Skin of body (tissue), 2 donors: Measurements from ENCODE around the gene TAF1A. TPM values are rescaled to one million over a fixed set of nuclear protein-coding genes. Genes with fewer than 3 reads are reported as not detected.

Experiments
- DNase-seq: peaks from one replicate; lab custom pipeline; 2025; lab: John Stamatoyannopoulos, UW
- total RNA-seq: library from RNA; depleted of rRNA; stranded (reverse); fragments of >200 nt; gene quantifications from one replicate; pipeline ENCODE4 v1.2.3, GENCODE V29; 2014

Gene TAF1A
- total RNA-seq, 1 donor from 2014 or later = 11.1 TPM

DNA sequence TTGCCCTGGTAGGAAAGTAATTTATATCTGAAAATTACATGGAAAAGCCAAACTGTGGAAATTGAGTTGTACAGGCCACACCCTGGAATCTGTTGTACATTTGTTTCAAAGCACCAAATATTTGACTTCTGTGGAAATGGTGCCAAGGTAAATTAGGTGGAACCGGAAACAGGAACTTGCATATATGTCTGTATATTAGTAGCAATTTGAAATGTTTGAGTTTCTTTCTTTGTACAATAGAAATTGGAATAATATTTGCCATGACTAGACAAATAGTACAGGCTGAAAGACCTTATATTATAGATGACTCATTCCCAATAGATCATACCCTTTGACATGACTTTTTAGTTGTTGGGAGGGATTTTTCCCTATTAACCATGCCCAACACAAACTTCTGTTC lies 10.5 kb upstream of the TAF1A start:
- no peak for DNase-seq

DNA sequence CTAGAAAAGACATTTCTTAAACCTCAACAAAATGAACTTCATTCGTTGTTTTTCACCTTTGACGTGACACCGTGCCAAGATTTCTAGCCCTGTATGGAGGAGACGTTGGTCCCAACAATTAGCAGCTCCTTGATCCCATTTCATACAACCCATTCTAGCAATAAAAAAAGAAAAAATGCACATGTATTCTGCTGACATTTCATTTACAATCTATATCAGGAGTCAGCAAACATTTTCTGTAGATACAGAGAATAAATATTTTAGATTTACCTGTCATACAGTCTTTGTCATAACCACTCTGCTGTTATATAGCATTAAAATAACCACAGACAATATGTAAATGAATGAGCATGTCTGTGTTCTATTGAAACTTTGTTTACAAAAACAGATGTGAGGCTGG lies 7.0 kb upstream of the TAF1A start:
- no peak for DNase-seq

DNA sequence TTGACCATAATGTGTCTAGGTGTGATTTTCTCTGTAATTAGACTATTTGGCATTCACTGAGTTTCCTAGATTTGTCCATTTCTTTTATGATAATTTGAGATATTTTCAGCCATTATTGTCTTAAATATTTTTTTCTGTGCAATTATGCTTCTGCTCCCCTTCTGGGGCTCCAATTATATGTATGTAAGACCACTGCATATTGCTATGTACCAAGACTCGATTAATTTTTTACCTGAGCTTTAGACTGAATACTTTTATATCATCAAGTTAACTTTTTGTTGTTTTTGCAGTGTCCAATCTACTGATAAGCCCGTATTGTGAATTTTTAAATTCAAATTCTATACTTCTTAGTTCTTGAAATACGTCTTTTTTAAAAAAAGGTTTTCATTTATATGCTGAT lies 5.1 kb upstream of the TAF1A start:
- no peak for DNase-seq

DNA sequence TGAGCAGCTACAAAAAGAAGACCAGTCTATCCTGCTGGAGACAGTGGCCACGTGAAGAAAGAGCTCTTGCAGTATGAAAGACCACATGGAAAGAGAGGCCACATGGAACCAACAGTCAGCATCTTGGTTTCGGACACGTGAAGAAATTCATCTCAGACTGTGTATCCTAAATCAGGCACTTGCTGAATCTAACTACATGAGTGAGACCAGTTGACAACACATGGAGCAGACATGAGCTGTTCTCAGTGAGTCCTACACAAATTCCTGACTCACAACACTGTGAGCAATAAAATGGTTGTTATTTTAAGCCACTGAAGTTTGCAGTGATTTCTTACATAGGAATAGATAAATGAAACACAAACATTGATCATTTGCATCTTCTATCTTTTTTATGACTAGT lies 2.4 kb upstream of the TAF1A start:
- no peak for DNase-seq

DNA sequence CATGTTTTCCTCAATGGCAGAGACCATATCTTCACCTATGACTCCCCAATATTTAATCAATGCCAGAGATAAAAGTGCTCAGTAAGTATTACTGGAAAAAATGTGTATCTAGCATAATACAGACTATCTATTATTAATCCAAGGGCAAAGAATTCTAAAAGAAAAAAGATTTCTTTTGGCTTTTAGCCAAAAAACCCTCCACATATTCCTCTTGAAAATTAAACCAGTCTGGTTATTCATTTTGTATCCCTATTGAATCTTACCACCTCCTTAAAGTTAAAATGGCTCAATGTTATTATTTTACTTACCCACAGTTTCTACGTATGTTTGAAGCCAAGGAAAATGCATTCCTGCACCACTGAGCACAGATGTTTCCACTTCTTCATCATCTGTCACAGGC lies 1.6 kb downstream of the TAF1A start:
- DNase-seq = no peak

DNA sequence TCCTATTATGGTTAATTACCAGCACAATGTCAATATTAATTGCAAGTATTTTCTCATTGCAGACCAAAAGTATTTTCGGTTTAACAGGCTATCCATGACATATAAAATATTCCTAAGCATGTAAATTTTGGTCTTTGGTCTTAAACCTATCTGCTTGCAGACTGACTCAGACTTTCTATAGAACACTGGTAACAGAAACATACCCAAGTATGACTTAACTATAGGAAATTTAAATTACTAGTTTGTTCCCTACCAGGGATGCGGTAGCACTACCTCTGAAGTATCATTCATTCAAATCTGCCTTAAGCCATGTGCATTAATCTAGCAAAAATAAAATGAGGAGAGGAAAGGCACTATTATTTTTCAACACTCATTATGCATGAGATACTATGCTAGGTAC lies 2.9 kb downstream of the TAF1A start:
- DNase-seq = no peak

DNA sequence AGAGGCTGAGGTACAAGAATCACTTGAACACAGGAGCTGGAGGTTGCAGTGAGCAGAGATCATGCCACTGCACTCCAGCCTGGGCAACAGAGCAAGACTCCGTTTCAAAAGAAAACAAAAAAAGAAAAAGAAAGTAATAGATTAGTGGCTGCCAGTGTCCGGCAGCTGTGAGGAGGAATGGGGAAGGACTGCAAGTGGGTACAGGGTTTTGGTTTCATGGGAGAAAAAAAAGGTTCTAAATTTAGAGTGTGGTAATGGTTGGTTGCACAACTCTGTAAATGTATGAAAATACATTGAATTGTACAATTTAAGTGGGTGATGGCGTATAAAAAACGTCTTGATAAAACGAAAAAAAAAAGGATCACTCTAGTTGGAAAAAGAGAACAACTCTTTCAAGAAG lies 6.7 kb downstream of the TAF1A start:
- no peak for DNase-seq

DNA sequence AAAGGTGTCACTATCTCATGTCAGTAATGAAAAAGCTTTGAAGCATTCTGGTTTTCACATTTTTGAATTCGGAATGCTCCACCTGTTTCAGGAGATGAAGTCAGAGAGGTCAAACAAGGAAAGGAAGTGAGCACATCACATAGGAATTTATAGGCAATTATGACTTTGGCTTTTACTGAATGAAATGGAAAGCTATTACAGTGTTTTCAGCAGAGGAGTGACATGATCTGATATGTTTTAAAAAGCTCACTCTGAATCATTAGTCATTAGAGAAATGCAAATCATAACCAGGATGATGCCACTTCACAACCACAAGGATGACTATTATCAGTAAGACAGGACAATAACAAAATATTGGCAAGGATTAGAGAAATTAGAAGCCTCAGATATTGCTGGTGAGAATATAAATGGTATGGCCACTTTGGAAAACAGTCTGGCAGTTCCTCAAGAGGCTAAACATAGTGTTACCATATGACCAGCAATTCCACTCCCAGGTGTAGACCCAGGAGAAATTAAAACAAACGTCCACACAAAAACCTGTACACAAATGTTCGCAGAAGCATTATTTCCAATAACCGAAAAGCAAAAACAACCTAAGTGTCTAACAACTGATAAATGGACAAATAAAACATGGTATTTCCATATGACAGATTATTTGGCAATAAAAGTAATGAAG lies 7.5 kb downstream of the TAF1A start:
- DNase-seq = no peak

DNA sequence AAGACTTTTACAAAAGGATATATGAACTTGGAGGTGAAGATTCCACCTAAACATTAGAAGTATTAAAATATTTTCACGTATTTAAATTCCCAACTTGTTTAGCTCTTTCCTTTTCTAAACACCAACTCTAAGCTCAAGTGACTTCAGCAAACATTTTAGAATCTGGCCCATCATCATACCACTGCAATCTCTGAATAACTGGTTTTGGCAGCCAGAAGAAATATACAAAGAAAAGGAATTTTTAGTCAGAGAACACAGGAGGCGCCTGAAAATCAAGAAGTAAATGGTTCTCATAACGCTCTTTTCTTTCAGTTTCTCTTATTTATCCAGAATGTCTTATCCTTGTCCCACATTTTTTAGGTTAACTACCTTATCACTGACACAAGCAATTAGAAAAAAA lies 10.4 kb downstream of the TAF1A start:
- no peak for DNase-seq

DNA sequence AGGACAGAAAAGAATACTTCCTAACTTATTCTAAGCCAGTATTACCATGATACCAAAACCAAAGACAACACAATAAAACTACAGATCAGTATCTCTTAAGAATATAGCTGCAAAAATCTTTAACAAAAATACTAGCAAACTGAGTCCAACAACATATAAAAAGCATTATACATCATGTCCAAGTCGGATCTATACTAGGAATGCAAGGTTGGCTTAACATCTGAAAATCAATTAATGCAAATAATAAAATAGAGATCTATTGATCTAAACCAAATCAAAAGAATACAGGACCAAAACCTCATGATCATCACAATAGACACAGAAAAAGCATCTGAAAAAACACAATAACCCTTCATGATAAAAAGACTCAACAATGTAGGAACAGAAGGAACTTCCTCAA lies 18.9 kb downstream of the TAF1A start:
- no peak for DNase-seq

DNA sequence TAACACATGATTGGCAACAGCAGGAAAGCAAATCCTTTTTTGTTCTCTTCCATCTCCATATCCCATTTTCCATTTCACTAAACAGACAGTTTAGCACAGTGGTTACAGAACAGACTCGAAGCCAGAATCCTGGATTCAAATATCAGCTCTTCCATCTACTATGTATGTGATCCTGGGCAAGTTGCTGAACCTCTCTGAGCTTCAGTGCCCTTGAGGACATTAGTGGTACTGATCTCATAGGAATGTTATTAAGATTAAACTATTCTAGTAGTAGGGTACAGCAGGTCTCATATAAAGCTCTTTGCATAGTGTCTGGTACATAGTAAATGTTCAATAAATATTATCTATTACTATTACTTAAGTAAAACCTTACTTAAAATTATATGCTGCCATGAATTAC lies 28.1 kb downstream of the TAF1A start:
- no peak for DNase-seq

DNA sequence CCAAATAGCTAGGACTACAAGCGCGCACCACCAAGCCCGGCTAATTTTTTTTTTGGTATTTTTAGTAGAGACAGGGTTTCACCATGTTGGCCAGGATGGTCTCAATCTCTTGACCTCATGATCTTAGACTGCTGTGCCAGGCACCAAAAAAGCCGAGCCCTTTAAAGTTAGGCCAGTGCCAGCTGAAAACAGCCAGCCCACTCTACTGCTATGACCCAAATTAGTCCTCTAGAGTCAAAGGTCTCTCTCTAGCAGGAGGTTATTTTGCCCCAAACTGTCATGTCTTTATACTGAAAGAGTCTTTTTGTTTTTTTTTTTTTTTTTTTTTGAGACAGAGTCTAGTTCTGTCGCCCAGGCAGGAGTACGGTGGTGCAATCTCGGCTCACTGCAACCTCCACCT lies 32.2 kb downstream of the TAF1A start:
- DNase-seq = no peak

DNA sequence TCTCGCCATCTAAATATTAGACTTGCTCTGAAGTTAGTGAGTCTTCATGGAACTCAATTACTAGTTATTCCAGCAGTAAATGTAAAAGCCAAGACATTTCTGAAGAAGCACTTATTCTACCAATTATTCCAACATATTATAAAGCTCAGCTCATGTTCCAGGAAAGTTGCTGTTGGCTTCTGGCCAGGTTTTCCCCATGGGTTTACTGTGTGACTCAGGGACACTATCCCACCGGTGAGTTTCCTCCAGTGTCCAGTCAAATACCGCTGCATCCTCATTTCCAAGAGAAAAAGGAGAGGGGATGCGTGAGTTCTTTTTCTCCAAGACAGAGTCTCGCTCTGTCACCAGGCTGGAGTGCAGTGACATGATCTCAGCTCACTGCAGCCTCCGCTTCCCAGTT lies 32.6 kb downstream of the TAF1A start:
- no peak for DNase-seq

DNA sequence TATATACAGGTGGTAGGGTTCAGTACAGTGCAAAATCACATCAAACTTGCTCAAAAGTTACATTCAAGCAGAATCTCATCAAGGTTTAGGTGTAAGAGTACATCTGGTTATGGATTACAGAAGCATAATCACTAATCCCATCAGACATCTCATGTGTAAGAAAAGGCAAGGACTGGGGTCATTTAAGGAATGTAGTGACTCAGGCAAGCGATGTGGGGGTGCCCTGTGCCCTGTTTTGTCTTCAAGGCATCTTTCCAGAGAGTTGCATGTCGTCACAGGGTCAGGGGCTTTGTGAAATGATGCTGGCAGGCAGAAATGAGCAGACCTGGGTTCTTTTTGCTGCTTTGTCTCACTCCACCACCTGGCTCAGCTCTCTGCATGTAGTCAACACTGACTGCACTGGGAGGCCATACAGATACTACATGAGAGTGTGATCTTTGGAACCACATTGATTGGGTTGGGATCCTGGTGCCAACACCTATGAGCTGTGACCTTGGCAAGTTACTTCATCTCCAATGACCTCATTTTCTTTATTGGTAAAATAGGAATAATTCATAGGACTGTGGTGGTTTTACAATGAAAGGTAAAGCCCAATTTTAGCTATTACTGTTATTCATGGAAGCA lies 33.6 kb downstream of the TAF1A start:
- no peak for DNase-seq

DNA sequence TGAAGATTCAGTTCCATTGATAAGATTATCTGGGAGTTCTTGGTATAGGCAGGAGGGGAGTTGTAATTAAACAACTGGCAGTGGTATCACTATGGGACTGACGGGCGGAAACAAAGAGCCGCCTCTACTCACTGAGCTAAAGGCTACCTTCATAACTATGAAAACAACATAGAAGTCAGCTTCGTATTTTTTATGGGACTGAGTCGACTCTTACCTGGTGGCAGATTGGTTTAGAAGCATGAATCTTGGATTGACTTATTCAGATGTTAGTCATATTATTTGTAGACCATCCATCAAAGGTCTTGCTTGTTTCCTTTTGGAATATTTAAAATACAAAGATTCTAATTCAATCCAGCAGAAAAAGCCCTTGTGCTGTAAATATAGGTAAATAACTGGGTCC lies 35.6 kb downstream of the TAF1A start:
- DNase-seq = no peak

DNA sequence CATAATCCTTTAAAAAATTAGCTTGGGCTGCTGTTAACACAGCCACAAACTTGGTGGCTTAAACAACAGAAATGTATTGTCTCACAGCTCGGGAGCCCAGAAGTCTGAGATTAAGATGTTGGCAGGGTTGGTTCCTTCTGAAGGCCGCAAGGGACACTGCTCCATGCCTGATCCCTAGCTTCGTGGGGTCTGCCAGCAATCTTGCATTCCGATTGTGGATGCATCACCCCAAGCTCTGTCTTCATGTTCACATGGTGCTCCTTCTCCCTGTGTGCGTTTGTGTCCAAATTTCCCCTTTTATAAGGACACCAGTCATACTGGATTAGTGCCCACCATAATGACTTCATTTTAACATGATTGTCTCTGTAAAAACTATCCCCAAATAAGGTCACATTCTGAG lies 36.9 kb downstream of the TAF1A start:
- no peak for DNase-seq

DNA sequence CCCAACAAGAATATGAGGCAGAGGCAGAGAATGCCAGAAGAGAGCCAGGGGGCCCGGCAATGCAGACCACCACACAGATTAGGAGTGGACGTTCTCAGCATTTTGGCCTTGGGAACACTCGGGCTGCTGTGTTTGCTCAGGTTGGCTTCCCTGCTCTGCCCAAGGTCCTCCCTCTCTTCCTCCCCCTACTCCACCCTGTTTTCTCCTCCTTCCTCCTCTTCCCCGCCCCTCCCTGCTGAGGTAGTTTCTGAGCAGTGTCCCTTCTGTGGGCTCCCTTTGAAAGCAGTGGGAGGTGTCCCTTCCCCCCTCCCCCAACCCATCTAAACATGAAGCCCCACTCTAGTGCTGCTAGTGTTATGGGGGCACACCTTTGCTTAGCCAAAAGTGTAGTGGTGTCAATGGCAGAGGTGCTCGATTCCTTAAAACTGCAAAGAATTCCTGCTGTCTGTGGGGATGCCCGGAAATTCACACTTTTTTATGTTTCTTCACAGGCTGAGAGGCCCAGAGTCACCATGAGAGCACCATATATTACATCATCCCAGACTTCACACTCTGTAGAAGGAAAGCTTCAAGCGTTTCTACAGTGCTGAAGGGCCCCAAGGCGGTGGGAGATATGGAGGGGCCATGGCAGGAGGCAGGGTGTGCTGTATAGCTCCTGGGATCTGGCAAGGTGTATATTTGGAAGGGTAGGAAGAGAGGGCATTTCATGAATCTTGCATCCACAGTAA lies 41.6 kb downstream of the TAF1A start, which contains the start of gene HHIPL2:
Gene HHIPL2 (minus strand): TSS at position 161 of the 728 bp plus-strand sequence. CDS start 60 bp downstream, at position 101.
- no peak for DNase-seq

DNA sequence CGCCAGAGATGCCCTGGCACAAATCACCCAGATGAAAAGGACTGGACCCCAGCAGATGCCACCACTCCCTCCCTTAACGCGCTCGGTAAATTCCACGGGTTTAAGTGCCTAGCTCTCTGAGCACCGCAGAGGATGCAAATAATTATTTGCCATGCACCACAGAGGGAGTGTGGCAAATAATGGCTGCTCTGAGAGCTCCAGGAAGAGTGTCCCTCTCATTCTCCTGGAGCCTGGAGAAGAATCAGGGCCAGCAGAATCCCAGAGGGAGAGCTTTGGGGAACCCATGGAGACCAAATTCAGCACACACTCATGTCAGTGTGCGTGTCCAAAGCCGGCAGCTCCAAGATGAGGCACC lies 42.5 kb downstream of the TAF1A start:
- DNase-seq = no peak

DNA sequence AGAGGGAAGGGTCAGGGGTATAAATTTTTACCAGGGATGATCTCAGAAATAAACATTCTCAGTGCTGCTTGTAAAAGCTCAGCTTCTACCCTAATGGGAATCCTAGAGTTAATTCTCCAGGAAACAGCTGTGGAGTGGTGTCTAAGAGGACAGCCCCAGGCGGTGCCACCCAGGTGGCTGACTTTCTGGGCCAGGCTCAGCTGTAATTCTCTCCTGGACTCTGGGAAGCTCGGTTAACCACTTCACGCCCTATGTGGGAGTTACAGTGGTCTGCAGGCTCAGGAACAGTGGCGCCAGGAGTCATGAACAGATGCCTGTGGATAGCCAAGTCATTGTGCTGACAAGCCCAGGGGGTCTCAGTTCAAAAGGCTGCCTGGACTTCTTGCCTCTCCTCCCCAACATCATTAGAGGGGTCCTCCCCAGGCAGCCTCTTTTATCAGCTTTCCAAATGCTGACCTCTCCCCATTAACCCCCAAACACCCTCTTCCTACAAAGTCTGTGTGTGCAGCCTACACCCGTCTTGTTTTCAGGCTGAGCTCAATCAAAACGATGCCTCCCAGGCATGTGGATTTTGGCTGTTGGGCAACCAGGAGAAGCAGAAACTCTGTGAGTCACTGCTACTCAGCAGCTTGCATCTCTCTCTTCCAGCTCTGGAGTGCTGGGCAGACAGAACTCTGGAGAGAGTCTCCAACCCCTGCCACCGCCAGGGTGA lies 43.0 kb downstream of the TAF1A start:
- DNase-seq = no peak

DNA sequence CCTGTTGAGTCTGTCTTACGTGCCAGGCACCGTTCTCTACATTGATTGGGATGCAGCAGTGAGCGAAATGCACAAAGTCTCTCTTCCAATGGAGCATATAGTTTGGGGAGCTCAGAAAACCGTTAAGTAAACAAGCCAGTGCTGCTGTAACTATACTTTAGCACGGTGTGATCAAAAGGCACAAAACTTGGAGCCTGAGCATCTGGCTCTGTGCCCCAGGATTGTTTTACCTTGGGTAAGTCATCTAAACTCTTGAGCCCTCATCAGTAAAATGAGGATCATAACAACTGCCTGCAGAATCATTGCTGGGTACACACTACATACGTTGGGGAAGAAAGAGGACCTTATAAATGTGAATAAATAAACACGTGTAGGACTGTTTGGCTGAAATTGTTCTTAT lies 43.6 kb downstream of the TAF1A start:
- no peak for DNase-seq

DNA sequence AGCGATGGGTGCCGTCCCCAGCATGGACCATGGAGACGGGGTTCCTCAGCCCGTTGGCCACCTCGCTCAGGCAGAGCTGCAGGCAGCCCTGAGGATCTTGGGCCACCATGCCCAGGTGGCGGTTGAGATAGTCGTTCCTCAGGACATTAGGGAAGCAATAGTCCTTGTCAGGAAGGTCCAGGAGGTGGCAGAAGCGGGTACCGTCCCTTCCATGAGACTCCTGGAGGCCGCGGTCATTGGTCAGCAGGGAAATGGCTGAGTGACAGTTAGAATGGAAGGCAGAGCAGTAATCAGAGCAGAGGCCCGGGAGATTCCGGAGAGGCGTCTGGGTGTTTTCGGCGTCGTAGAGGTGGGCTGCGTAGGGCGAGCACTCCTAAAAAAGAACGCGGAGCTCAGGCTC lies 45.9 kb downstream of the TAF1A start:
- no peak for DNase-seq

DNA sequence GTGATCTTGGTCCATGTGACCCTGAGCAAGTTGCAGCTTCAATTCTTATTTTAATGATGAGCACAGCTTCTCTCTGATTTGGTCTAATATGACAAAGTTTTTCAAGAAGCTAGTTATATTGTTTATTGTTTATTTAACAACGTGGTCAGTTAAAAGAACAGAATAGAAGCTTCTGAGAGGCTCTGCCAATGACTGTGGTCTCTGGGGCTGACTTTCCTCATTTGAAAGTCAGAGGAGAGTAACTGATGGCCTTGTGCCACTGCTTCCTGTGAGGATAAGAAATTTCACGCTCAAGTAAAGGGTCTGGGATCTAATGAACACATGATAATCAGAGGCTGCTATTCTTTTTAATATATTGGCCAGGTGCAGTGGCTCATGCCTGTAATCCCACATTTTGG lies 49.1 kb downstream of the TAF1A start:
- DNase-seq = no peak
